Transverse colon (tissue), 4 donors: Measurements from ENCODE around the gene WDSUB1.
A peak's percentile ranks its signal among the peaks of the same experiment; 100 is the strongest.

Source experiments
- EP300 ChIP-seq: sonication (generic); formaldehyde crosslinking; IDR thresholded peaks from one replicate; pipeline ENCODE4 v1.6.1; 2017; ENCODE audit warnings: antibody characterized with exemption, low read depth
- POLR2A ChIP-seq: fragments of 450-650 bp; IDR thresholded peaks from one replicate; pipeline ENCODE4 v1.6.1; 2016; ENCODE audit warnings: antibody characterized with exemption, mild to moderate bottlenecking, moderate library complexity
- POLR2AphosphoS5 ChIP-seq, 3 donors: sonication (generic); formaldehyde crosslinking; IDR thresholded peaks; one replicate each; pipeline ENCODE4 v1.6.1; 2016; ENCODE audit warnings: antibody characterized with exemption in 3 of 3
- TF ChIP-seq, protein P1 (sequence below), 5 experiments: fragments of 200-600 bp in 3 of 5; fragments of 450-650 bp in 2 of 5; sonication (generic) in 3 of 5; IDR thresholded peaks; 1 replicate in 2 of 5; 2 replicates in 3 of 5; pipeline ENCODE4 v1.5.1; 2016 to 2017; ENCODE audit warnings: antibody characterized with exemption in 5 of 5, inconsistent platforms in 3 of 5, mild to moderate bottlenecking in 2 of 5, moderate library complexity in 1 of 5

DNA sequence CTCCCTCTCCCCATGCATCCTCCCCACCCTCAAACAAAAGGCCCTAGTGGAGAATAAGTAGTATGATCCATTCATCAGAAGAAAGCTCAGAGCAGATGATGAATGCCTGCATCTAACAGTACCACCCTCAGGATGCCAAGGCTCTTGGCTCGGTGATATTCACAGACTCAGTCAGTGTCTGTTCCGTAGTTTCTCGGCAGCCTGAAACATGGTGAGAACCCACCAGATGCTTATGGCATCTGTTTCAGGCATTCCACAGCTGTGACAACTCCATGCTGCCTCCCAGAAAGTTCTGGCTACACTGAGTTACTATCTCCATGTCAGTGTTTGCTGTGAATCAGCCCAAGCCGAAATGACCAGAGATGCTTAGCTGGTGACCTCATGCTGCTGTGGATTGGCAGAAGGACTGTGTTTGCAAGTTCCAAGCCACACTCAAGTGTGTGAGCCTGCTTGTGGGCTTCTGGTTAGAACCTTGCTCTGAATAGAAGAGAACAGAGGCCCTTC is 83.9 kb downstream of the WDSUB1 start:
- TF ChIP-seq POLR2AphosphoS5 (IDR thresholded peaks at IDR 0.05) (peak; percentile 66 to 74 (median 69)), EP300 (no peak), POLR2A (no peak)
- TF ChIP-seq, protein P1, sequence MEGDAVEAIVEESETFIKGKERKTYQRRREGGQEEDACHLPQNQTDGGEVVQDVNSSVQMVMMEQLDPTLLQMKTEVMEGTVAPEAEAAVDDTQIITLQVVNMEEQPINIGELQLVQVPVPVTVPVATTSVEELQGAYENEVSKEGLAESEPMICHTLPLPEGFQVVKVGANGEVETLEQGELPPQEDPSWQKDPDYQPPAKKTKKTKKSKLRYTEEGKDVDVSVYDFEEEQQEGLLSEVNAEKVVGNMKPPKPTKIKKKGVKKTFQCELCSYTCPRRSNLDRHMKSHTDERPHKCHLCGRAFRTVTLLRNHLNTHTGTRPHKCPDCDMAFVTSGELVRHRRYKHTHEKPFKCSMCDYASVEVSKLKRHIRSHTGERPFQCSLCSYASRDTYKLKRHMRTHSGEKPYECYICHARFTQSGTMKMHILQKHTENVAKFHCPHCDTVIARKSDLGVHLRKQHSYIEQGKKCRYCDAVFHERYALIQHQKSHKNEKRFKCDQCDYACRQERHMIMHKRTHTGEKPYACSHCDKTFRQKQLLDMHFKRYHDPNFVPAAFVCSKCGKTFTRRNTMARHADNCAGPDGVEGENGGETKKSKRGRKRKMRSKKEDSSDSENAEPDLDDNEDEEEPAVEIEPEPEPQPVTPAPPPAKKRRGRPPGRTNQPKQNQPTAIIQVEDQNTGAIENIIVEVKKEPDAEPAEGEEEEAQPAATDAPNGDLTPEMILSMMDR (IDR thresholded peaks at IDR 0.05): no peak
